PC-3 (cell line): ENCODE measurements around the gene EPHA2.

Experiments
- EZH2 ChIP-seq: fragments of 300-600 bp; sonication (generic); IDR thresholded peaks from one replicate; pipeline ENCODE4 v1.6.1; 2017; ENCODE audit warnings: antibody characterized with exemption, mild to moderate bottlenecking, low read length; ENCODE audit not compliant: unreplicated experiment
- EZH2phosphoT487 ChIP-seq: fragments of 300-600 bp; sonication (generic); IDR thresholded peaks from 2 replicates; pipeline ENCODE4 v1.6.1; 2018; ENCODE audit warnings: mild to moderate bottlenecking, antibody characterized with exemption, low read length, borderline replicate concordance
- TF ChIP-seq, protein P1 (sequence below): fragments of 300-600 bp; sonication (generic); conservative IDR thresholded peaks from 2 replicates; pipeline ENCODE4 v1.5.1; 2017; ENCODE audit warnings: antibody characterized with exemption, low read depth, mild to moderate bottlenecking, low read length

DNA sequence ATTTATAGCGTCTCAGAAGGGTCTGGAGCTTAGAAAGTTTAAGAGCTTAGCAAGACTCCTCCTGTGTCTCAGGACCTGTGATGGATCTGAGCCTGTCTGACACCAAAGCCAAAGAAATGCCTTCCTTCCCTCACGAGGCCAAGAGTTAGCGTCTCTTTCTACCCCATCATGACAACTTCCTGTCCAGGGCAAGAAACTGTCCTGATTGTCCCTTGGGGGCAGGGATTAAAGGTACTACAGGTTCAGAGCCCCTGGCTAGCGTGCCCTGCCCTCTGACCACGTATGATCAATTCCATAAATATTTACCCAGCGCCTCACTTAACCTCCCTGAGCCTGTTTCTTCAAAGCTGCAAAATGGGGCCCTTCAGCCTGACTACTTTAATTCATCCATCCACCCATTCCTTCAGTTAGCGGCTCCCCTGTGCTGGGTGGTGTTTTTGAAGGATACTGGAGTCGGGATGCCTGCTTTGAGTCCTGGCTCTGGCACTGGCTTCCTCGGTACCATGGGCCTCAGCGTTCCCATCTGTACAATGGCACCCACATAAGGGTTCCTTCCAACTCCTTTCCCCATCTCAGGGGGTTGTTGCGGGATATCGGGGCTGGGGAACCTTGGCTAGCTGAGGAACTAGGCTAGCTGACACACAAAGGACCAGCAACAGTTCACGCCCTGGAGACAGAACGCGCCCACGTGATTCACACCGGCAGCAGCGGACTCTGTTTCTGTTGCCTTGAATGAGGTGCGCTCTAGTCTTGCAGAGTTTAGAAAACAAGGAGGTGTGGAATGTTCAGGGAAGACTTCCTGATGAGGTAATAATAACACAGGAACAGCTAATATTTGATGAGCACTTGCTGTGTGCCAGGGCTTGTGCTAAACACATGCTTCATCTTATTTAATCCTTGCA, 23.0 kb upstream of the EPHA2 start:
- TF ChIP-seq EZH2 (no peak), EZH2phosphoT487 (no peak)
- TF ChIP-seq, protein P1, sequence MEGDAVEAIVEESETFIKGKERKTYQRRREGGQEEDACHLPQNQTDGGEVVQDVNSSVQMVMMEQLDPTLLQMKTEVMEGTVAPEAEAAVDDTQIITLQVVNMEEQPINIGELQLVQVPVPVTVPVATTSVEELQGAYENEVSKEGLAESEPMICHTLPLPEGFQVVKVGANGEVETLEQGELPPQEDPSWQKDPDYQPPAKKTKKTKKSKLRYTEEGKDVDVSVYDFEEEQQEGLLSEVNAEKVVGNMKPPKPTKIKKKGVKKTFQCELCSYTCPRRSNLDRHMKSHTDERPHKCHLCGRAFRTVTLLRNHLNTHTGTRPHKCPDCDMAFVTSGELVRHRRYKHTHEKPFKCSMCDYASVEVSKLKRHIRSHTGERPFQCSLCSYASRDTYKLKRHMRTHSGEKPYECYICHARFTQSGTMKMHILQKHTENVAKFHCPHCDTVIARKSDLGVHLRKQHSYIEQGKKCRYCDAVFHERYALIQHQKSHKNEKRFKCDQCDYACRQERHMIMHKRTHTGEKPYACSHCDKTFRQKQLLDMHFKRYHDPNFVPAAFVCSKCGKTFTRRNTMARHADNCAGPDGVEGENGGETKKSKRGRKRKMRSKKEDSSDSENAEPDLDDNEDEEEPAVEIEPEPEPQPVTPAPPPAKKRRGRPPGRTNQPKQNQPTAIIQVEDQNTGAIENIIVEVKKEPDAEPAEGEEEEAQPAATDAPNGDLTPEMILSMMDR: no peak
